ENCODE data around the gene ANKRD63. TPM values are rescaled to one million over a fixed set of nuclear protein-coding genes. Genes with fewer than 3 reads are reported as not detected.

ANKRD63 gene
- total RNA-seq, 1 experiment from 2014 or later = 1.2 TPM

GRCh38 chr15:40285554-40286011, 2.7 kb upstream of the ANKRD63 start:
- ChIA-PET POLR2A (ENCODE audit: unreplicated experiment) (no interaction called here), CTCF (interaction anchor here (0.5 kb wide), 1 partner anchor 112 kb away, joined by 3 read pairs; no protein-coding TSS in a partner anchor)
- H3K4me3 ChIP-seq (ENCODE audit: low read length) = no peak overlapping the region
- TF ChIP-seq CTCF (conservative IDR thresholded peaks at IDR 0.05; ENCODE audit: low read depth, low read length) (no peak), EZH2 (IDR thresholded peaks at IDR 0.05; ENCODE audit: low read length, unreplicated experiment) (no peak), EZH2phosphoT487 (IDR thresholded peaks at IDR 0.05; ENCODE audit: borderline replicate concordance, low read length) (no peak)
- H2AFZ ChIP-seq (ENCODE audit: low read length) = no peak overlapping the region
- H3K9me2 ChIP-seq (replicated peaks; ENCODE audit: low read length) = no peaks in the 10 kb centered on the region
- no peaks in the 10 kb centered on the region for H3K79me2 ChIP-seq (ENCODE audit: low read length)
- no peaks in the 10 kb centered on the region for H3K36me3 ChIP-seq (ENCODE audit: low read depth, low read length)
- no peaks in the 10 kb centered on the region for H3K27me3 ChIP-seq (ENCODE audit: low read length)
- H3K4me2 ChIP-seq (ENCODE audit: low read length) = no peak overlapping the region
- no peaks in the 10 kb centered on the region for H3K9me3 ChIP-seq (ENCODE audit: low read length)
- intact Hi-C loops (cut with micrococcal nuclease) = no loop called here
- H3F3A ChIP-seq (ENCODE audit: low read length, unreplicated experiment) = no peaks in the 10 kb centered on the region
- ATAC-seq (no peak), DNase-seq (no peak)
- no peaks in the 10 kb centered on the region for H4K20me1 ChIP-seq (ENCODE audit: low read length)
- H3K9ac ChIP-seq (ENCODE audit: low read length) = no peak overlapping the region
- no peak overlapping the region for H3K27ac ChIP-seq (ENCODE audit: low read length)
- no TSS peak for BruUV-seq (replicated peaks)
- H3K4me1 ChIP-seq (ENCODE audit: insufficient read depth, low read length) = no peaks in the 10 kb centered on the region

- Histone ChIP-seq H3K4me2 (ENCODE audit: low read length) (no peak overlapping the region), H3K27me3 (ENCODE audit: low read length) (no peaks in the 10 kb centered on the region), H3K9ac (ENCODE audit: low read length) (no peak overlapping the region), H3F3A (ENCODE audit: low read length, unreplicated experiment) (no peaks in the 10 kb centered on the region), H3K27ac (ENCODE audit: low read length) (no peak overlapping the region), H3K9me3 (ENCODE audit: low read length) (no peaks in the 10 kb centered on the region), H2AFZ (ENCODE audit: low read length) (no peak overlapping the region), H3K4me1 (ENCODE audit: insufficient read depth, low read length) (no peaks in the 10 kb centered on the region), H4K20me1 (ENCODE audit: low read length) (no peaks in the 10 kb centered on the region), H3K36me3 (ENCODE audit: low read depth, low read length) (no peaks in the 10 kb centered on the region), H3K4me3 (ENCODE audit: low read length) (no peak overlapping the region), H3K9me2 (replicated peaks; ENCODE audit: low read length) (no peaks in the 10 kb centered on the region), H3K79me2 (ENCODE audit: low read length) (no peaks in the 10 kb centered on the region)
- TF ChIP-seq EZH2phosphoT487 (IDR thresholded peaks at IDR 0.05; ENCODE audit: borderline replicate concordance, low read length) (no peak), CTCF (conservative IDR thresholded peaks at IDR 0.05; ENCODE audit: low read depth, low read length) (no peak), EZH2 (IDR thresholded peaks at IDR 0.05; ENCODE audit: low read length, unreplicated experiment) (no peak)
- CTCF ChIA-PET = interaction anchor here (0.5 kb wide), 1 partner anchor 112 kb away, joined by 3 read pairs; no protein-coding TSS in a partner anchor
- POLR2A ChIA-PET (ENCODE audit: unreplicated experiment) = no interaction called here
- intact Hi-C loops (cut with micrococcal nuclease) = no loop called here
- no TSS peak for BruUV-seq (replicated peaks)
- ATAC-seq (no peak), DNase-seq (no peak)
Observed at GRCh38 chr15:40285151-40285550, 2.3 kb upstream of the ANKRD63 start.

GRCh38 chr15:40283615-40284300, 894 bp upstream of the ANKRD63 start:
- Histone ChIP-seq H3K79me2 (ENCODE audit: low read length) (no peaks in the 10 kb centered on the region), H3K9ac (ENCODE audit: low read length) (no peak overlapping the region), H4K20me1 (ENCODE audit: low read length) (no peaks in the 10 kb centered on the region), H2AFZ (ENCODE audit: low read length) (no peak overlapping the region), H3K9me3 (ENCODE audit: low read length) (no peaks in the 10 kb centered on the region), H3K27ac (ENCODE audit: low read length) (no peak overlapping the region), H3F3A (ENCODE audit: low read length, unreplicated experiment) (no peaks in the 10 kb centered on the region), H3K36me3 (ENCODE audit: low read depth, low read length) (no peaks in the 10 kb centered on the region), H3K4me3 (ENCODE audit: low read length) (no peak overlapping the region), H3K27me3 (ENCODE audit: low read length) (no peaks in the 10 kb centered on the region), H3K4me1 (ENCODE audit: insufficient read depth, low read length) (no peaks in the 10 kb centered on the region), H3K9me2 (replicated peaks; ENCODE audit: low read length) (no peaks in the 10 kb centered on the region), H3K4me2 (ENCODE audit: low read length) (no peak overlapping the region)
- BruUV-seq (replicated peaks) = no TSS peak
- DNase-seq (no peak), ATAC-seq (no peak)
- POLR2A ChIA-PET (ENCODE audit: unreplicated experiment) = interaction anchor here (0.6 kb wide), 1 partner anchor 130 kb away, joined by 3 read pairs; no protein-coding TSS in a partner anchor
- intact Hi-C loops (cut with micrococcal nuclease) = no loop called here
- CTCF ChIA-PET = no interaction called here
- TF ChIP-seq EZH2 (IDR thresholded peaks at IDR 0.05; ENCODE audit: low read length, unreplicated experiment) = no peak
- no peak for TF ChIP-seq CTCF (conservative IDR thresholded peaks at IDR 0.05; ENCODE audit: low read depth, low read length)
- no peak for TF ChIP-seq EZH2phosphoT487 (IDR thresholded peaks at IDR 0.05; ENCODE audit: borderline replicate concordance, low read length)
